HT-29 (cell line): Measurements from ENCODE around the gene METRN. TPM values are rescaled to one million over a fixed set of nuclear protein-coding genes. Genes with fewer than 3 reads are reported as not detected.

Experiments used
- DNase-seq: peaks from one replicate; pipeline ENCODE4 v3.0.0-alpha.2; 2015; ENCODE audit warnings: low spot score
- total RNA-seq: library from RNA; depleted of rRNA; stranded (reverse); fragments of >200 nt; shearing (Covaris generic); gene quantifications from 2 replicates; pipeline ENCODE4 v1.2.3, GENCODE V29; 2014

METRN gene
- total RNA-seq, 1 experiment from 2014 or later: 82.2 TPM

- DNase-seq: no peak
These were observed 37.4 kb upstream of the METRN start for GRCh38 chr16:677316-678190.

- DNase-seq: no peak
These were observed 36.6 kb upstream of the METRN start for GRCh38 chr16:678209-678857.

GRCh38 chr16:678858-679813 is 35.8 kb upstream of the METRN start:
- peak; percentile 77 for DNase-seq

GRCh38 chr16:679814-680624 is 34.9 kb upstream of the METRN start, which contains the start of gene STUB1:
STUB1 (plus strand) TSS chr16:680410; CDS start chr16:680526, 116 bp downstream.
- peak; percentile 81 for DNase-seq

GRCh38 chr16:680625-680945 is 34.3 kb upstream of the METRN start:
- DNase-seq: no peak

- peak; percentile 69 for DNase-seq
These were observed 33.8 kb upstream of the METRN start for GRCh38 chr16:680967-681745.

- no peak for DNase-seq
These were observed 33.0 kb upstream of the METRN start for GRCh38 chr16:681746-682427.

GRCh38 chr16:682493-683395 is 32.2 kb upstream of the METRN start:
- DNase-seq: no peak

- DNase-seq: peak; percentile 60
These were observed 31.4 kb upstream of the METRN start for GRCh38 chr16:683396-684070.

GRCh38 chr16:684071-684794 is 30.7 kb upstream of the METRN start, which contains the start of gene JMJD8:
JMJD8 (minus strand) TSS chr16:684334; CDS start chr16:684319, 15 bp downstream.
- DNase-seq: peak; percentile 94

GRCh38 chr16:684961-685696 is 29.8 kb upstream of the METRN start:
- no peak for DNase-seq

GRCh38 chr16:685967-686366 is 29.0 kb upstream of the METRN start:
- DNase-seq: peak; percentile 76

- DNase-seq: no peak
These were observed 28.3 kb upstream of the METRN start for GRCh38 chr16:686459-687260.

GRCh38 chr16:687499-687898 is 27.4 kb upstream of the METRN start:
- DNase-seq: no peak

GRCh38 chr16:689175-689897 is 25.6 kb upstream of the METRN start:
- no peak for DNase-seq
